ENCODE data around the gene PAPPA.

DNA sequence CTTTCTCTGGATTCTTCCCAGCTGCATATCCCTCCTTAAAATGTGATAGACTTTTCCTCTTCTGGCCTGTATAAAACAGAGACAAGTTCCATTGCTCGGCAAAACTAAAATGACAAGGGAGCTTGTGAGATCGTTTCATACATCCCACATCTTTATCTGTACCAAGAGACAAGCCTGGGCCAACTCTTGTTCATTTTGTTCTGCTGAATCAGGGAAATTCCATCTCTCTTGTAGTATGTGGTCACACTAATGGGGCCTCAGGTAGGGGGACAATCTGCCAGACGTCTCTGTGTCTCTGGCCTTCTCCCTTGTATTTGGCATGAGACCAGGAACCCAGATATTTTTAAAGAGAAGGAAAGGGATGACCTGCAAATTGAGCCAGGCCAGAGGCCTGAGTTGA is 18.6 kb upstream of the PAPPA start:
- TF ChIP-seq, protein P1, sequence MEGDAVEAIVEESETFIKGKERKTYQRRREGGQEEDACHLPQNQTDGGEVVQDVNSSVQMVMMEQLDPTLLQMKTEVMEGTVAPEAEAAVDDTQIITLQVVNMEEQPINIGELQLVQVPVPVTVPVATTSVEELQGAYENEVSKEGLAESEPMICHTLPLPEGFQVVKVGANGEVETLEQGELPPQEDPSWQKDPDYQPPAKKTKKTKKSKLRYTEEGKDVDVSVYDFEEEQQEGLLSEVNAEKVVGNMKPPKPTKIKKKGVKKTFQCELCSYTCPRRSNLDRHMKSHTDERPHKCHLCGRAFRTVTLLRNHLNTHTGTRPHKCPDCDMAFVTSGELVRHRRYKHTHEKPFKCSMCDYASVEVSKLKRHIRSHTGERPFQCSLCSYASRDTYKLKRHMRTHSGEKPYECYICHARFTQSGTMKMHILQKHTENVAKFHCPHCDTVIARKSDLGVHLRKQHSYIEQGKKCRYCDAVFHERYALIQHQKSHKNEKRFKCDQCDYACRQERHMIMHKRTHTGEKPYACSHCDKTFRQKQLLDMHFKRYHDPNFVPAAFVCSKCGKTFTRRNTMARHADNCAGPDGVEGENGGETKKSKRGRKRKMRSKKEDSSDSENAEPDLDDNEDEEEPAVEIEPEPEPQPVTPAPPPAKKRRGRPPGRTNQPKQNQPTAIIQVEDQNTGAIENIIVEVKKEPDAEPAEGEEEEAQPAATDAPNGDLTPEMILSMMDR (IDR thresholded peaks at IDR 0.05): no peak
- TF ChIP-seq POLR2A (IDR thresholded peaks at IDR 0.05): no peak

All from uterus (tissue), 2 donors.